ENCODE measurements around the gene DGKE.

Gene DGKE

GRCh38 chr17:56880133-56880532 lies 46.2 kb downstream of the DGKE start:
- Histone ChIP-seq H3K4me1 (ENCODE audit: control insufficient read depth, insufficient read depth, low read length) (no peaks in the 10 kb centered on the region), H3K36me3 (ENCODE audit: control insufficient read depth in 2 of 2, insufficient read depth in 1 of 2, low read length in 2 of 2) (no peaks in the 10 kb centered on the region), H3K9me3 (ENCODE audit: control insufficient read depth, insufficient read depth, low read depth, low read length) (no peaks in the 10 kb centered on the region), H3K27ac (ENCODE audit: extremely low read depth, low read depth, low read length) (no peak overlapping the region), H3K4me3 (ENCODE audit: low read depth, low read length) (no peak overlapping the region)
- TF ChIP-seq ZNF792 (tag by site-specific recombination; IDR thresholded peaks at IDR 0.05) (no peak), ZNF214 (tag by site-specific recombination; IDR thresholded peaks at IDR 0.05; ENCODE audit: borderline replicate concordance) (no peak), ZNF174 (tag by site-specific recombination; IDR thresholded peaks at IDR 0.05) (no peak), ZNF830 (tag by site-specific recombination; IDR thresholded peaks at IDR 0.05; ENCODE audit: low read depth) (no peak), SP7 (tag by site-specific recombination; IDR thresholded peaks at IDR 0.05) (no peak), ZNF146 (tag by site-specific recombination; IDR thresholded peaks at IDR 0.05) (no peak), PBX3 (CRISPR knock-in tag; IDR thresholded peaks at IDR 0.05) (no peak), ZNF175 (tag by site-specific recombination; IDR thresholded peaks at IDR 0.05) (no peak), ZNF26 (tag by site-specific recombination; IDR thresholded peaks at IDR 0.05) (no peak), ZNF629 (tag by site-specific recombination; IDR thresholded peaks at IDR 0.05) (no peak), ZNF558 (tag by site-specific recombination; IDR thresholded peaks at IDR 0.05) (no peak), ZNF280C (tag by site-specific recombination; IDR thresholded peaks at IDR 0.05) (no peak), KLF9 (tag by site-specific recombination; IDR thresholded peaks at IDR 0.05; ENCODE audit: low read depth) (no peak), HIC1 (tag by site-specific recombination; IDR thresholded peaks at IDR 0.05) (no peak), ZNF10 (tag by site-specific recombination; IDR thresholded peaks at IDR 0.05) (no peak), MEIS1 (CRISPR knock-in tag; IDR thresholded peaks at IDR 0.05; ENCODE audit: borderline replicate concordance) (no peak), ZFP69B (tag by site-specific recombination; IDR thresholded peaks at IDR 0.05) (no peak), ZNF677 (tag by site-specific recombination; IDR thresholded peaks at IDR 0.05) (no peak), ZBTB44 (tag by site-specific recombination; IDR thresholded peaks at IDR 0.05) (no peak)
- POLR2A ChIA-PET: no interaction called here
- CTCF ChIA-PET: interaction anchor here (1.6 kb wide), 1 partner anchor 11 kb away, joined by 5 read pairs; no protein-coding TSS in a partner anchor

All from HEK293 (cell line).